Peyer's patch (tissue), 4 donors: ENCODE measurements around the gene RAB31. TPM values are rescaled to one million over a fixed set of nuclear protein-coding genes. Genes with fewer than 3 reads are reported as not detected.

Experiments
- DNase-seq, 3 donors: peaks; one replicate each; pipeline ENCODE4 v3.0.0-alpha.2; 2017 to 2019
- H3K27ac ChIP-seq, 4 donors: fragments of 200-600 bp; sonication (generic); one replicate each; pipeline ENCODE4 v1.5.1; 2016 to 2019
- H3K27me3 ChIP-seq, 2 donors: fragments of 200-600 bp; sonication (generic); one replicate each; pipeline ENCODE4 v1.5.1; 2019
- H3K36me3 ChIP-seq, 3 donors: fragments of 200-600 bp; sonication (generic); one replicate each; pipeline ENCODE4 v1.5.1; 2016 to 2019
- H3K4me1 ChIP-seq, 4 donors: fragments of 200-600 bp; sonication (generic); one replicate each; pipeline ENCODE4 v1.5.1; 2016 to 2019
- H3K4me3 ChIP-seq, 4 donors: fragments of 200-600 bp; sonication (generic); 1 replicate in 3 of 4; 2 replicates in 1 of 4; pipeline ENCODE4 v1.5.1; 2016 to 2019; ENCODE audit warnings: mild to moderate bottlenecking in 1 of 4
- H3K9me3 ChIP-seq, 4 donors: fragments of 200-600 bp; sonication (generic); one replicate each; pipeline ENCODE4 v1.5.1; 2016 to 2019; ENCODE audit warnings: mild to moderate bottlenecking in 1 of 4
- CTCF ChIP-seq, 6 experiments: fragments of 450-650 bp in 4 of 6; fragments of 200-600 bp in 2 of 6; sonication (generic) in 1 of 6; IDR thresholded peaks; one replicate each; pipeline ENCODE4 v1.5.1; 2017 to 2019; ENCODE audit warnings: antibody characterized with exemption in 6 of 6, mild to moderate bottlenecking in 3 of 6, moderate library complexity in 1 of 6
- POLR2A ChIP-seq, 2 donors: fragments of 450-650 bp; IDR thresholded peaks; one replicate each; pipeline ENCODE4 v1.5.1; 2017; ENCODE audit warnings: antibody characterized with exemption in 2 of 2, mild to moderate bottlenecking in 2 of 2, moderate library complexity in 2 of 2
- total RNA-seq, 4 donors: library from RNA; depleted of rRNA; stranded (reverse); fragments of >200 nt; gene quantifications; one replicate each; pipeline ENCODE4 v1.1.0, GENCODE V29; 2016

RAB31 gene
- total RNA-seq, 4 donors from 2014 or later: 6.2 to 66.8 (median 17.7) TPM

- Histone ChIP-seq H3K4me3 (no peak overlapping the region), H3K36me3 (no peaks in the 10 kb centered on the region), H3K9me3 (peaks cover 0 to 7% (median 0%) of the 10 kb centered on the region in 4 donors), H3K4me1 (peaks cover 0 to 6% (median 0%) of the 10 kb centered on the region in 4 donors), H3K27ac (no peak overlapping the region), H3K27me3 (no peaks in the 10 kb centered on the region)
- no peak for DNase-seq
- TF ChIP-seq POLR2A (IDR thresholded peaks at IDR 0.05) (no peak), CTCF (IDR thresholded peaks at IDR 0.05) (no peak)
Measured at GRCh38 chr18:9860682-9861081, 152.6 kb downstream of the RAB31 start.

DNA sequence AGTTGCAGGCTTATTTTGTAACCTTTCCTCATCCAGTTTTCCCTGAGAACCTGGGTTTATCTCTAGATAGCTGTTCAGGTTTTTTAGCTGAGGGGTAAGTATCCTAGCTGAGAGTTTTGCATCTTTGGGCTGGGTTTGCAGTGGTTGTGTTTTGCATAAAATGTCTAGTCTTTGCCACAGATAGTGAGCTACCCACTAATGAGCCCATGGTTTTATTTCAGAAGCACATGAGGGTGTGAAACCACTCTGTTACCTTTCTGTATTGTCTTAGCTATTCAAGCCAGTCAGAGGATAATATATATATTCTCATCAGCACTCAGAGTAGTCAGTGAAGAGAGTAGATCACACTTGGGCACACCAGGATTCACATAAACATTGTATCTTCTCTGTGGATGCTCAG is 153.1 kb downstream of the RAB31 start:
- H3K27me3 ChIP-seq: no peaks in the 10 kb centered on the region
- no peak overlapping the region for H3K27ac ChIP-seq
- no peak overlapping the region for H3K4me3 ChIP-seq
- peaks cover 0 to 4% (median 0%) of the 10 kb centered on the region in 4 donors for H3K4me1 ChIP-seq
- no peak for DNase-seq
- TF ChIP-seq CTCF (IDR thresholded peaks at IDR 0.05): no peak
- no peak for TF ChIP-seq POLR2A (IDR thresholded peaks at IDR 0.05)
- peaks cover 0 to 8% (median 0%) of the 10 kb centered on the region in 4 donors for H3K9me3 ChIP-seq
- H3K36me3 ChIP-seq: no peaks in the 10 kb centered on the region

GRCh38 chr18:9861933-9862332 is 153.8 kb downstream of the RAB31 start:
- no peak overlapping the region for H3K27ac ChIP-seq
- no peak overlapping the region for H3K4me3 ChIP-seq
- no peaks in the 10 kb centered on the region for H3K36me3 ChIP-seq
- peaks cover 0 to 8% (median 0%) of the 10 kb centered on the region in 4 donors for H3K9me3 ChIP-seq
- no peaks in the 10 kb centered on the region for H3K27me3 ChIP-seq
- TF ChIP-seq CTCF (IDR thresholded peaks at IDR 0.05): no peak
- TF ChIP-seq POLR2A (IDR thresholded peaks at IDR 0.05): no peak
- no peak for DNase-seq
- H3K4me1 ChIP-seq: no peaks in the 10 kb centered on the region

DNA sequence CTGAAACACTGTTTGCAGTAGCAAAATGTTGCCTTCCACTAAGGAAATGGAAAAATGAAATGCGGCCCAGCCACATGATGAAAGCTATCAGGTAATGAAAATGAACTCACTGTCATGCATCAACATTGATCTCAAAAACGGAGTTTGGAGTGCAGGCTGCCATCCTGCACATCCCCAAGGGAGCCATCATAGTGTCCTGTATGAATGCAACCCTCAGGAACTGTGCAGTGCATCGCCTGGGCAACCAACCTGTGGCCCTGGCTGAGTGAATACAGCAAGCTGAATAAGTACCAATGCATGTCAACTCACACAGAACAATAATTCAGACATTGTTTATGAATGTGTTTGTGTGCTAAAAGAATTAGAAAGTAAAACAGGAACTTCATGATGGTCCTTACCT is 154.6 kb downstream of the RAB31 start:
- DNase-seq: no peak
- no peak overlapping the region for H3K4me3 ChIP-seq

GRCh38 chr18:9863282-9863681 is 155.2 kb downstream of the RAB31 start:
- Histone ChIP-seq H3K27me3 (no peaks in the 10 kb centered on the region), H3K4me1 (no peaks in the 10 kb centered on the region), H3K36me3 (no peaks in the 10 kb centered on the region), H3K9me3 (peaks cover 0 to 8% (median 0%) of the 10 kb centered on the region in 4 donors), H3K27ac (no peak overlapping the region), H3K4me3 (no peak overlapping the region)
- TF ChIP-seq POLR2A (IDR thresholded peaks at IDR 0.05): no peak
- no peak for TF ChIP-seq CTCF (IDR thresholded peaks at IDR 0.05)
- no peak for DNase-seq

More for the DNA sequence above, 154.6 kb downstream of the RAB31 start:
- Histone ChIP-seq H3K4me1 (no peaks in the 10 kb centered on the region), H3K36me3 (no peaks in the 10 kb centered on the region), H3K27ac (no peak overlapping the region), H3K9me3 (peaks cover 0 to 8% (median 0%) of the 10 kb centered on the region in 4 donors), H3K27me3 (no peaks in the 10 kb centered on the region)
- no peak for TF ChIP-seq POLR2A (IDR thresholded peaks at IDR 0.05)
- TF ChIP-seq CTCF (IDR thresholded peaks at IDR 0.05): no peak
